ENCODE measurements around the gene UQCC2. TPM values are rescaled to one million over a fixed set of nuclear protein-coding genes. Genes with fewer than 3 reads are reported as not detected.

Gene UQCC2
- total RNA-seq, 1 experiment from 2014 or later, result 71.2 TPM

- ChIA-PET CTCF (no interaction called here), POLR2A (ENCODE audit: unreplicated experiment) (no interaction called here)
- Histone ChIP-seq H3K36me3 (ENCODE audit: low read depth) (0 out of 2 replicates have a peak, but pooled peaks cover 4% of the 10 kb centered on the region), H3K27me3 (ENCODE audit: insufficient read depth, low read depth) (no peaks in the 10 kb centered on the region), H3K9me2 (ENCODE audit: insufficient read depth) (no peaks in the 10 kb centered on the region), H3K79me2 (ENCODE audit: low read depth) (no peaks in the 10 kb centered on the region), H3K4me2 (no peak overlapping the region), H2AFZ (no peak overlapping the region), H3K27ac (no peak overlapping the region), H3K4me1 (replicated peaks; ENCODE audit: insufficient read depth) (peaks cover 6% of the 10 kb centered on the region), H4K20me1 (ENCODE audit: insufficient read depth) (no peaks in the 10 kb centered on the region), H3F3A (ENCODE audit: insufficient read depth, low read depth) (peaks cover 46% of the 10 kb centered on the region; the same call in 1 of the 2 replicates), H3K9me3 (ENCODE audit: insufficient read depth, low read depth) (no peaks in the 10 kb centered on the region), H3K4me3 (no peak overlapping the region)
- no peak for DNase-seq
- TF ChIP-seq CTCF (conservative IDR thresholded peaks at IDR 0.05), result no peak
- TF ChIP-seq EZH2 (IDR thresholded peaks at IDR 0.05; ENCODE audit: low read depth), result no peak
- intact Hi-C loops (cut with micrococcal nuclease; ENCODE audit: unreplicated experiment), result no loop called here
- no TSS peak for BruUV-seq (replicated peaks)
Observed at GRCh38 chr6:33667776-33668175, 43.7 kb downstream of the UQCC2 start.

- POLR2A ChIA-PET (ENCODE audit: unreplicated experiment), result interaction anchor here (0.5 to 0.6 kb wide), 2 partner anchors 80 to 381 kb away, joined by 4 to 8 read pairs; no protein-coding TSS in a partner anchor
- Histone ChIP-seq H3K27me3 (ENCODE audit: insufficient read depth, low read depth) (no peaks in the 10 kb centered on the region), H3K27ac (no peak overlapping the region), H3K9me3 (ENCODE audit: insufficient read depth, low read depth) (no peaks in the 10 kb centered on the region), H3K9me2 (ENCODE audit: insufficient read depth) (no peaks in the 10 kb centered on the region), H3K79me2 (ENCODE audit: low read depth) (no peaks in the 10 kb centered on the region), H2AFZ (no peak overlapping the region), H3F3A (ENCODE audit: insufficient read depth, low read depth) (peaks cover 41% of the 10 kb centered on the region; the same call in 1 of the 2 replicates), H3K4me2 (no peak overlapping the region), H3K4me1 (replicated peaks; ENCODE audit: insufficient read depth) (peaks cover 6% of the 10 kb centered on the region), H3K36me3 (ENCODE audit: low read depth) (0 out of 2 replicates have a peak, but pooled peaks cover 4% of the 10 kb centered on the region), H4K20me1 (ENCODE audit: insufficient read depth) (no peaks in the 10 kb centered on the region), H3K4me3 (no peak overlapping the region)
- intact Hi-C loops (cut with micrococcal nuclease; ENCODE audit: unreplicated experiment), result no loop called here
- TF ChIP-seq CTCF (conservative IDR thresholded peaks at IDR 0.05), result no peak
- no peak for TF ChIP-seq EZH2 (IDR thresholded peaks at IDR 0.05; ENCODE audit: low read depth)
- no TSS peak for BruUV-seq (replicated peaks)
- no peak for DNase-seq
- CTCF ChIA-PET, result interaction anchor here (0.6 to 0.7 kb wide), 2 partner anchors 34 to 489 kb away, joined by 3 to 5 read pairs; no protein-coding TSS in a partner anchor
Observed at GRCh38 chr6:33667072-33667471, 44.4 kb downstream of the UQCC2 start.

- POLR2A ChIA-PET (ENCODE audit: unreplicated experiment), result no interaction called here
Observed at GRCh38 chr6:33665957-33666356, 45.5 kb downstream of the UQCC2 start.

More at GRCh38 chr6:33665957-33666356, 45.5 kb downstream of the UQCC2 start:
- Histone ChIP-seq H3K9me3 (ENCODE audit: insufficient read depth, low read depth) (no peaks in the 10 kb centered on the region), H3F3A (ENCODE audit: insufficient read depth, low read depth) (peaks cover 33% of the 10 kb centered on the region; the same call in 1 of the 2 replicates), H3K4me2 (no peak overlapping the region), H3K27me3 (ENCODE audit: insufficient read depth, low read depth) (no peaks in the 10 kb centered on the region), H4K20me1 (ENCODE audit: insufficient read depth) (no peaks in the 10 kb centered on the region), H3K4me3 (no peak overlapping the region), H3K27ac (no peak overlapping the region), H3K9me2 (ENCODE audit: insufficient read depth) (no peaks in the 10 kb centered on the region), H2AFZ (no peak overlapping the region), H3K36me3 (ENCODE audit: low read depth) (0 out of 2 replicates have a peak, but pooled peaks cover 4% of the 10 kb centered on the region), H3K4me1 (replicated peaks; ENCODE audit: insufficient read depth) (peaks cover 6% of the 10 kb centered on the region), H3K79me2 (ENCODE audit: low read depth) (no peaks in the 10 kb centered on the region)
- CTCF ChIA-PET, result no interaction called here
- TF ChIP-seq EZH2 (IDR thresholded peaks at IDR 0.05; ENCODE audit: low read depth) (no peak), CTCF (conservative IDR thresholded peaks at IDR 0.05) (no peak)
- intact Hi-C loops (cut with micrococcal nuclease; ENCODE audit: unreplicated experiment), result no loop called here
- DNase-seq, result no peak
- BruUV-seq (replicated peaks), result no TSS peak

All from PC-9 (cell line).